Measurements from ENCODE around the gene PPP1R16B.
"Not testable (repeated sequence)": the region's sequence is repeated elsewhere in the genome, so short reads cannot be mapped to it uniquely, and the experiment has no call there.

PPP1R16B gene

GRCh38 chr20:38794057-38794456 is 11.4 kb upstream of the PPP1R16B start:
- DNase-seq = not testable (repeated sequence)

- DNase-seq = no peak
Observed at GRCh38 chr20:38798266-38798665, 7.2 kb upstream of the PPP1R16B start.

GRCh38 chr20:38799203-38799602 is 6.3 kb upstream of the PPP1R16B start:
- no peak for DNase-seq

GRCh38 chr20:38800882-38801281 is 4.6 kb upstream of the PPP1R16B start:
- DNase-seq = no peak

- no peak for DNase-seq
Observed at GRCh38 chr20:38804221-38804620, 1.3 kb upstream of the PPP1R16B start.

GRCh38 chr20:38804682-38805501 is 605 bp upstream of the PPP1R16B start:
- DNase-seq = no peak

GRCh38 chr20:38805958-38806854 is 709 bp downstream of the PPP1R16B start:
- DNase-seq = peak; percentile 31 to 77

- peak in 1 of 2 experiments; percentile 77 for DNase-seq
Observed at GRCh38 chr20:38806855-38807655, 1.6 kb downstream of the PPP1R16B start.

- no peak for DNase-seq
Observed at GRCh38 chr20:38809942-38810341, 4.4 kb downstream of the PPP1R16B start.

GRCh38 chr20:38810926-38811630 is 5.6 kb downstream of the PPP1R16B start:
- DNase-seq = no peak

- no peak for DNase-seq
Observed at GRCh38 chr20:38811769-38812168, 6.3 kb downstream of the PPP1R16B start.

- DNase-seq = no peak
Observed at GRCh38 chr20:38812182-38812581, 6.7 kb downstream of the PPP1R16B start.

- DNase-seq = no peak
Observed at GRCh38 chr20:38812709-38813573, 7.4 kb downstream of the PPP1R16B start.

GRCh38 chr20:38813574-38813962 is 8.1 kb downstream of the PPP1R16B start:
- not testable (repeated sequence) for DNase-seq

GRCh38 chr20:38815446-38815845 is 9.9 kb downstream of the PPP1R16B start:
- no peak for DNase-seq

GRCh38 chr20:38818113-38819065 is 12.9 kb downstream of the PPP1R16B start:
- DNase-seq = no peak

GRCh38 chr20:38825571-38825900 is 20.0 kb downstream of the PPP1R16B start:
- no peak for DNase-seq

GRCh38 chr20:38825901-38826625 is 20.6 kb downstream of the PPP1R16B start:
- peak; percentile 81 to 90 for DNase-seq

GRCh38 chr20:38827770-38828281 is 22.3 kb downstream of the PPP1R16B start:
- DNase-seq = no peak

Measured in NCI-H526 (cell line).